HEK293 (cell line): ENCODE data around the gene ZNF552.

Experiments used
- CTCF ChIA-PET: fragments of 350-600 bp; formaldehyde crosslinking; extraction: SDS; loops from one replicate; lab custom pipeline; 2021; ENCODE audit warnings: antibody characterized with exemption; lab: Yijun Ruan, JAX
- POLR2A ChIA-PET: fragments of 300-600 bp; formaldehyde crosslinking; extraction: SDS; loops from one replicate; lab custom pipeline; 2020; ENCODE audit warnings: antibody characterized with exemption, inconsistent platforms; lab: Yijun Ruan, JAX
- H3K27ac ChIP-seq: fragments of 200-500 bp; sonication (Bioruptor generic); 2 replicates; pipeline ENCODE4 v1.5.1; 2014; ENCODE audit warnings: low read depth, low read length, control low read depth, inconsistent platforms; ENCODE audit errors: extremely low read depth
- H3K36me3 ChIP-seq, 2 experiments: fragments of 200-500 bp in 1 of 2; sonication (Bioruptor generic) in 1 of 2; 1 replicate in 1 of 2; 2 replicates in 1 of 2; pipeline ENCODE4 v1.5.1; 2014 to 2017; ENCODE audit warnings: inconsistent platforms in 2 of 2, low read length in 2 of 2; ENCODE audit not compliant: control insufficient read depth in 2 of 2, insufficient read depth in 1 of 2
- H3K4me1 ChIP-seq: fragments of 200-500 bp; sonication (Bioruptor generic); 2 replicates; pipeline ENCODE4 v1.5.1; 2014; ENCODE audit warnings: mild to moderate bottlenecking, low read length, inconsistent platforms; ENCODE audit not compliant: control insufficient read depth, insufficient read depth
- H3K4me3 ChIP-seq: 2 replicates; pipeline ENCODE4 v1.5.1; 2011; ENCODE audit warnings: low read depth, mild to moderate bottlenecking, control low read depth, low read length, moderate library complexity
- H3K9me3 ChIP-seq: fragments of 200-500 bp; sonication (Bioruptor generic); 2 replicates; pipeline ENCODE4 v1.5.1; 2014; ENCODE audit warnings: low read depth, low read length, inconsistent platforms; ENCODE audit not compliant: control insufficient read depth, insufficient read depth
- BCL11B ChIP-seq: fragments of 450-650 bp; formaldehyde crosslinking; IDR thresholded peaks from 2 replicates; pipeline ENCODE4 v1.5.1; 2016; ENCODE audit warnings: low read depth, missing biosample characterization, missing genetic modification characterization
- HOXC10 ChIP-seq: sonication (generic); formaldehyde crosslinking; IDR thresholded peaks from 2 replicates; pipeline ENCODE4 v1.8.1; 2023; ENCODE audit warnings: mild to moderate bottlenecking, missing genetic modification reagents
- KLF10 ChIP-seq: fragments of 450-650 bp; IDR thresholded peaks from 2 replicates; pipeline ENCODE4 v1.5.1; 2018; ENCODE audit warnings: missing biosample characterization, mild to moderate bottlenecking, missing genetic modification characterization
- OSR2 ChIP-seq: fragments of 450-650 bp; formaldehyde crosslinking; IDR thresholded peaks from 2 replicates; pipeline ENCODE4 v1.5.1; 2016; ENCODE audit warnings: missing biosample characterization, missing genetic modification characterization
- ZBTB1 ChIP-seq: fragments of 450-650 bp; formaldehyde crosslinking; IDR thresholded peaks from 2 replicates; pipeline ENCODE4 v1.5.1; 2016; ENCODE audit warnings: missing biosample characterization, missing genetic modification characterization
- ZEB2 ChIP-seq: fragments of 450-650 bp; formaldehyde crosslinking; IDR thresholded peaks from 2 replicates; pipeline ENCODE4 v1.5.1; 2016; ENCODE audit warnings: missing biosample characterization, missing genetic modification characterization
- ZNF10 ChIP-seq: fragments of 450-650 bp; formaldehyde crosslinking; IDR thresholded peaks from 2 replicates; pipeline ENCODE4 v1.5.1; 2017; ENCODE audit warnings: missing biosample characterization, missing genetic modification characterization
- ZNF2 ChIP-seq: fragments of 450-650 bp; formaldehyde crosslinking; IDR thresholded peaks from 2 replicates; pipeline ENCODE4 v1.5.1; 2016; ENCODE audit warnings: missing biosample characterization, missing genetic modification characterization
- ZNF274 ChIP-seq, 2 experiments: fragments of 200-500 bp in 1 of 2; fragments of 450-650 bp in 1 of 2; sonication (Bioruptor generic) in 1 of 2; formaldehyde crosslinking in 1 of 2; IDR thresholded peaks; 2 replicates each; pipeline versions ENCODE4 v1.5.1 to v1.6.1; 2014 to 2016; ENCODE audit warnings: borderline replicate concordance in 1 of 2, inconsistent platforms in 1 of 2, low read length in 1 of 2, missing biosample characterization in 1 of 2, missing genetic modification characterization in 1 of 2
- ZNF280C ChIP-seq: fragments of 450-650 bp; formaldehyde crosslinking; IDR thresholded peaks from 2 replicates; pipeline ENCODE4 v1.5.1; 2016; ENCODE audit warnings: missing biosample characterization, missing genetic modification characterization
- ZNF558 ChIP-seq: fragments of 450-650 bp; formaldehyde crosslinking; IDR thresholded peaks from 2 replicates; pipeline ENCODE4 v1.5.1; 2016; ENCODE audit warnings: missing biosample characterization, missing genetic modification characterization
- ZNF623 ChIP-seq: fragments of 450-650 bp; formaldehyde crosslinking; IDR thresholded peaks from 2 replicates; pipeline ENCODE4 v1.5.1; 2016; ENCODE audit warnings: missing biosample characterization, missing genetic modification characterization
- ZNF639 ChIP-seq: fragments of 450-650 bp; formaldehyde crosslinking; IDR thresholded peaks from 2 replicates; pipeline ENCODE4 v1.5.1; 2016; ENCODE audit warnings: missing biosample characterization, missing genetic modification characterization
- TF ChIP-seq, protein P1 (sequence below): fragments of 450-650 bp; formaldehyde crosslinking; conservative IDR thresholded peaks from 2 replicates; pipeline ENCODE4 v1.5.1; 2016; ENCODE audit warnings: low read depth, missing biosample characterization, missing genetic modification characterization
- TF ChIP-seq, protein P2 (sequence below): fragments of 450-650 bp; formaldehyde crosslinking; IDR thresholded peaks from 2 replicates; pipeline ENCODE4 v1.5.1; 2016; ENCODE audit warnings: missing biosample characterization, missing genetic modification characterization
- TF ChIP-seq, protein P3 (sequence below): fragments of 450-650 bp; formaldehyde crosslinking; IDR thresholded peaks from 2 replicates; pipeline ENCODE4 v1.5.1; 2016; ENCODE audit warnings: missing biosample characterization, missing genetic modification characterization

ZNF552 gene

GRCh38 chr19:57778336-57778735 is 36.4 kb downstream of the ZNF552 start:
- ChIA-PET CTCF (no interaction called here), POLR2A (interaction anchor here (0.6 kb wide), 1 partner anchor 41 kb away, joined by 8 read pairs; no protein-coding TSS in a partner anchor)
- peaks cover 8% of the 10 kb centered on the region for H3K9me3 ChIP-seq
- no peak overlapping the region for H3K4me3 ChIP-seq
- H3K4me1 ChIP-seq, result no peaks in the 10 kb centered on the region
- H3K36me3 ChIP-seq, result peaks cover 71 to 82% of the 10 kb centered on the region in 2 experiments
- TF ChIP-seq, protein P1, sequence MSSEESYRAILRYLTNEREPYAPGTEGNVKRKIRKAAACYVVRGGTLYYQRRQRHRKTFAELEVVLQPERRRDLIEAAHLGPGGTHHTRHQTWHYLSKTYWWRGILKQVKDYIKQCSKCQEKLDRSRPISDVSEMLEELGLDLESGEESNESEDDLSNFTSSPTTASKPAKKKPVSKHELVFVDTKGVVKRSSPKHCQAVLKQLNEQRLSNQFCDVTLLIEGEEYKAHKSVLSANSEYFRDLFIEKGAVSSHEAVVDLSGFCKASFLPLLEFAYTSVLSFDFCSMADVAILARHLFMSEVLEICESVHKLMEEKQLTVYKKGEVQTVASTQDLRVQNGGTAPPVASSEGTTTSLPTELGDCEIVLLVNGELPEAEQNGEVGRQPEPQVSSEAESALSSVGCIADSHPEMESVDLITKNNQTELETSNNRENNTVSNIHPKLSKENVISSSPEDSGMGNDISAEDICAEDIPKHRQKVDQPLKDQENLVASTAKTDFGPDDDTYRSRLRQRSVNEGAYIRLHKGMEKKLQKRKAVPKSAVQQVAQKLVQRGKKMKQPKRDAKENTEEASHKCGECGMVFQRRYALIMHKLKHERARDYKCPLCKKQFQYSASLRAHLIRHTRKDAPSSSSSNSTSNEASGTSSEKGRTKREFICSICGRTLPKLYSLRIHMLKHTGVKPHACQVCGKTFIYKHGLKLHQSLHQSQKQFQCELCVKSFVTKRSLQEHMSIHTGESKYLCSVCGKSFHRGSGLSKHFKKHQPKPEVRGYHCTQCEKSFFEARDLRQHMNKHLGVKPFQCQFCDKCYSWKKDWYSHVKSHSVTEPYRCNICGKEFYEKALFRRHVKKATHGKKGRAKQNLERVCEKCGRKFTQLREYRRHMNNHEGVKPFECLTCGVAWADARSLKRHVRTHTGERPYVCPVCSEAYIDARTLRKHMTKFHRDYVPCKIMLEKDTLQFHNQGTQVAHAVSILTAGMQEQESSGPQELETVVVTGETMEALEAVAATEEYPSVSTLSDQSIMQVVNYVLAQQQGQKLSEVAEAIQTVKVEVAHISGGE (tag by site-specific recombination), result no peak
- no peak for TF ChIP-seq ZNF274 (IDR thresholded peaks at IDR 0.05; ENCODE audit: low read length)
- no peak for TF ChIP-seq ZNF274 (tag by site-specific recombination; IDR thresholded peaks at IDR 0.05; ENCODE audit: borderline replicate concordance)
- TF ChIP-seq ZEB2 (tag by site-specific recombination), result no peak
- no peak for TF ChIP-seq OSR2 (tag by site-specific recombination)
- no peak for TF ChIP-seq ZNF280C (tag by site-specific recombination)
- TF ChIP-seq, protein P2, sequence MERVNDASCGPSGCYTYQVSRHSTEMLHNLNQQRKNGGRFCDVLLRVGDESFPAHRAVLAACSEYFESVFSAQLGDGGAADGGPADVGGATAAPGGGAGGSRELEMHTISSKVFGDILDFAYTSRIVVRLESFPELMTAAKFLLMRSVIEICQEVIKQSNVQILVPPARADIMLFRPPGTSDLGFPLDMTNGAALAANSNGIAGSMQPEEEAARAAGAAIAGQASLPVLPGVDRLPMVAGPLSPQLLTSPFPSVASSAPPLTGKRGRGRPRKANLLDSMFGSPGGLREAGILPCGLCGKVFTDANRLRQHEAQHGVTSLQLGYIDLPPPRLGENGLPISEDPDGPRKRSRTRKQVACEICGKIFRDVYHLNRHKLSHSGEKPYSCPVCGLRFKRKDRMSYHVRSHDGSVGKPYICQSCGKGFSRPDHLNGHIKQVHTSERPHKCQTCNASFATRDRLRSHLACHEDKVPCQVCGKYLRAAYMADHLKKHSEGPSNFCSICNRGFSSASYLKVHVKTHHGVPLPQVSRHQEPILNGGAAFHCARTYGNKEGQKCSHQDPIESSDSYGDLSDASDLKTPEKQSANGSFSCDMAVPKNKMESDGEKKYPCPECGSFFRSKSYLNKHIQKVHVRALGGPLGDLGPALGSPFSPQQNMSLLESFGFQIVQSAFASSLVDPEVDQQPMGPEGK (tag by site-specific recombination), result no peak
- TF ChIP-seq, protein P3, sequence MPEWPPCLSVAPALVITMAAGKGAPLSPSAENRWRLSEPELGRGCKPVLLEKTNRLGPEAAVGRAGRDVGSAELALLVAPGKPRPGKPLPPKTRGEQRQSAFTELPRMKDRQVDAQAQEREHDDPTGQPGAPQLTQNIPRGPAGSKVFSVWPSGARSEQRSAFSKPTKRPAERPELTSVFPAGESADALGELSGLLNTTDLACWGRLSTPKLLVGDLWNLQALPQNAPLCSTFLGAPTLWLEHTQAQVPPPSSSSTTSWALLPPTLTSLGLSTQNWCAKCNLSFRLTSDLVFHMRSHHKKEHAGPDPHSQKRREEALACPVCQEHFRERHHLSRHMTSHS, result no peak
- TF ChIP-seq ZNF558, result no peak
- no peak for TF ChIP-seq ZBTB1
- TF ChIP-seq ZNF639, result no peak
- no peak for TF ChIP-seq ZNF623 (tag by site-specific recombination)
- TF ChIP-seq KLF10 (tag by site-specific recombination), result no peak
- TF ChIP-seq HOXC10 (CRISPR knock-in tag), result no peak
- no peak for TF ChIP-seq ZNF10 (tag by site-specific recombination)
- no peak for TF ChIP-seq BCL11B (tag by site-specific recombination)
- TF ChIP-seq ZNF2 (tag by site-specific recombination), result no peak
- H3K27ac ChIP-seq, result no peak overlapping the region
